ENCODE results near the gene PRDM16. TPM values are rescaled to one million over a fixed set of nuclear protein-coding genes. Genes with fewer than 3 reads are reported as not detected.

PRDM16 gene
- total and polyA plus RNA-seq, 2 of the 13 experiments (the other 11 are each of a cell fraction or from before 2014, with no cell fraction given) = 0.15 to 0.81 TPM

GRCh38 chr1:3115275-3116149, 46.5 kb downstream of the PRDM16 start (continued):
- TF ChIP-seq HNF4A (CRISPR knock-in tag; IDR thresholded peaks at IDR 0.05) (peak; percentile 98), FOXJ3 (CRISPR knock-in tag; IDR thresholded peaks at IDR 0.05; ENCODE audit: borderline replicate concordance) (peak; percentile 40; the same call in 1 of the 2 replicates), NFKBIZ (CRISPR knock-in tag; IDR thresholded peaks at IDR 0.05) (no peak), NR2F1 (CRISPR knock-in tag; IDR thresholded peaks at IDR 0.05) (peak in 1 of 2 experiments; percentile 17; a peak in 1 of 4 replicates), TCF12 (IDR thresholded peaks at IDR 0.05) (no peak), TCF12 (CRISPR knock-in tag; IDR thresholded peaks at IDR 0.05) (0 out of 2 replicates have a peak, but pooled peaks have one; percentile 61), ZNF747 (CRISPR knock-in tag; IDR thresholded peaks at IDR 0.05; ENCODE audit: borderline replicate concordance) (peak; percentile 64; the same call in 1 of the 2 replicates), TBL1XR1 (IDR thresholded peaks at IDR 0.05; ENCODE audit: borderline replicate concordance, low read length, partially characterized antibody) (no peak), ARHGAP35 (CRISPR knock-in tag; IDR thresholded peaks at IDR 0.05; ENCODE audit: borderline replicate concordance) (no peak), DNMT1 (CRISPR knock-in tag; IDR thresholded peaks at IDR 0.05) (no peak), GPN1 (CRISPR knock-in tag; IDR thresholded peaks at IDR 0.05; ENCODE audit: borderline replicate concordance) (no peak), IKZF1 (IDR thresholded peaks at IDR 0.05) (no peak), ZNF775 (CRISPR knock-in tag; IDR thresholded peaks at IDR 0.05; ENCODE audit: borderline replicate concordance) (no peak), MAX (IDR thresholded peaks at IDR 0.05) (peak; percentile 12; the same call in 1 of the 2 replicates), HIVEP1 (CRISPR knock-in tag; IDR thresholded peaks at IDR 0.05) (no peak; the same call in 1 of the 2 replicates), ZNF580 (CRISPR knock-in tag; IDR thresholded peaks at IDR 0.05; ENCODE audit: borderline replicate concordance, low read depth) (no peak), KLF6 (CRISPR knock-in tag; IDR thresholded peaks at IDR 0.05) (no peak), ZBED4 (CRISPR knock-in tag; IDR thresholded peaks at IDR 0.05; ENCODE audit: borderline replicate concordance) (0 out of 2 replicates have a peak, but pooled peaks have one; percentile 57)
- TF ChIP-seq, protein P1, sequence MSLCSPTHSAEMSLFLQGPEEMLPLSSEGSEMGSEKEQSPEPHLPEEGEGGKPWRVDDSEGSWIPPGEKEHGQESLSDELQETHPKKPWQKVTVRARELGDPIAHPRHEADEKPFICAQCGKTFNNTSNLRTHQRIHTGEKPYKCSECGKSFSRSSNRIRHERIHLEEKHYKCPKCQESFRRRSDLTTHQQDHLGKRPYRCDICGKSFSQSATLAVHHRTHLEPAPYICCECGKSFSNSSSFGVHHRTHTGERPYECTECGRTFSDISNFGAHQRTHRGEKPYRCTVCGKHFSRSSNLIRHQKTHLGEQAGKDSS (CRISPR knock-in tag; IDR thresholded peaks at IDR 0.05; ENCODE audit: borderline replicate concordance, low read depth) = no peak
- TF ChIP-seq, protein P2, sequence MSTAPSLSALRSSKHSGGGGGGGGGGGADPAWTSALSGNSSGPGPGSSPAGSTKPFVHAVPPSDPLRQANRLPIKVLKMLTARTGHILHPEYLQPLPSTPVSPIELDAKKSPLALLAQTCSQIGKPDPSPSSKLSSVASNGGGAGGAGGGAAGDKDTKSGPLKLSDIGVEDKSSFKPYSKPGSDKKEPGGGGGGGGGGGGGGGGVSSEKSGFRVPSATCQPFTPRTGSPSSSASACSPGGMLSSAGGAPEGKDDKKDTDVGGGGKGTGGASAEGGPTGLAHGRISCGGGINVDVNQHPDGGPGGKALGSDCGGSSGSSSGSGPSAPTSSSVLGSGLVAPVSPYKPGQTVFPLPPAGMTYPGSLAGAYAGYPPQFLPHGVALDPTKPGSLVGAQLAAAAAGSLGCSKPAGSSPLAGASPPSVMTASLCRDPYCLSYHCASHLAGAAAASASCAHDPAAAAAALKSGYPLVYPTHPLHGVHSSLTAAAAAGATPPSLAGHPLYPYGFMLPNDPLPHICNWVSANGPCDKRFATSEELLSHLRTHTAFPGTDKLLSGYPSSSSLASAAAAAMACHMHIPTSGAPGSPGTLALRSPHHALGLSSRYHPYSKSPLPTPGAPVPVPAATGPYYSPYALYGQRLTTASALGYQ (CRISPR knock-in tag; IDR thresholded peaks at IDR 0.05) = no peak
